Testis (tissue), 2 donors: ENCODE results near the gene SLC30A5.

ENCODE experiments used
- CTCF ChIP-seq, 3 experiments: fragments of 450-650 bp in 2 of 3; fragments of 200-600 bp in 1 of 3; sonication (generic) in 1 of 3; IDR thresholded peaks; one replicate each; pipeline ENCODE4 v1.5.1; 2016 to 2019; ENCODE audit warnings: antibody characterized with exemption in 3 of 3, mild to moderate bottlenecking in 2 of 3, moderate library complexity in 1 of 3
- POLR2A ChIP-seq: fragments of 450-650 bp; IDR thresholded peaks from one replicate; pipeline ENCODE4 v1.6.1; 2017; ENCODE audit warnings: antibody characterized with exemption, mild to moderate bottlenecking, moderate library complexity

GRCh38 chr5:69048230-69048629 is 45.6 kb upstream of the SLC30A5 start:
- TF ChIP-seq CTCF (IDR thresholded peaks at IDR 0.05): peak in 2 of 3 experiments; percentile 21 to 44
- no peak for TF ChIP-seq POLR2A
